GM12878 (cell line): ENCODE results near the gene POLN. TPM values are rescaled to one million over a fixed set of nuclear protein-coding genes. Genes with fewer than 3 reads are reported as not detected.

ENCODE experiments used
- ATAC-seq: fragments of 200-7000 bp; cut with Tn5 transposase; 3 replicates; pipeline ENCODE4 v1.9.1; 2020; ENCODE audit warnings: mild to moderate bottlenecking, moderate library complexity
- BruUV-seq: library from RNA; stranded (reverse); fragments of 400-500 nt; replicated peaks from 2 replicates; lab custom pipeline; 2021; lab: Mats Ljungman, UMichigan
- CTCF ChIA-PET: fragments of 300-600 bp; sonication (Branson Sonifier 250); formaldehyde crosslinking; extraction: SDS; loops from one replicate; lab custom pipeline; 2021; ENCODE audit warnings: inconsistent platforms; lab: Yijun Ruan, JAX
- POLR2A ChIA-PET: fragments of 350-600 bp; formaldehyde crosslinking; extraction: SDS; loops from one replicate; lab custom pipeline; 2021; ENCODE audit warnings: inconsistent platforms; lab: Charles Lee
- RAD21 ChIA-PET: fragments of 300-600 bp; sonication (Branson Sonifier 250); formaldehyde crosslinking; loops from one replicate; lab custom pipeline; 2023; ENCODE audit warnings: antibody characterized with exemption; ENCODE audit not compliant: unreplicated experiment; lab: Charles Lee
- SMC1A ChIA-PET: fragments of 300-600 bp; sonication (Branson Sonifier 250); formaldehyde crosslinking; loops from one replicate; lab custom pipeline; 2023; ENCODE audit not compliant: unreplicated experiment, uncharacterized antibody; lab: Charles Lee
- DNase-seq: peaks from one replicate; pipeline ENCODE4 v3.0.0-alpha.2; 2011; ENCODE audit warnings: low read depth, low spot score
- FAIRE-seq: peaks from 3 replicates; lab custom pipeline; 2011; peaks lifted over from hg19 to GRCh38; lab: Jason Lieb, UNC
- H2AFZ ChIP-seq: 2 replicates; pipeline ENCODE4 v1.6.0; 2011; ENCODE audit warnings: low read depth, low read length, control low read depth; ENCODE audit not compliant: control insufficient read depth
- H3K27ac ChIP-seq: 2 replicates; pipeline ENCODE4 v1.5.1; 2011; ENCODE audit warnings: control low read depth; ENCODE audit not compliant: control insufficient read depth, insufficient read depth
- H3K27me3 ChIP-seq, 2 experiments: replicated peaks in 1 of 2; 2 replicates each; pipeline versions ENCODE4 v1.6.0 to v1.6.1; 2011; ENCODE audit warnings: low read length in 1 of 2; ENCODE audit not compliant: control insufficient read depth in 2 of 2, insufficient read depth in 2 of 2
- H3K36me3 ChIP-seq, 2 experiments: 2 replicates each; pipeline ENCODE4 v1.5.1; 2011; ENCODE audit warnings: low read length in 1 of 2; ENCODE audit not compliant: control insufficient read depth in 2 of 2, insufficient read depth in 2 of 2
- H3K4me1 ChIP-seq: 2 replicates; pipeline ENCODE4 v1.6.1; 2011; ENCODE audit warnings: mild to moderate bottlenecking, low read length, moderate library complexity, mixed read lengths; ENCODE audit not compliant: control insufficient read depth, insufficient read depth
- H3K4me2 ChIP-seq: 2 replicates; pipeline ENCODE4 v1.6.0; 2011; ENCODE audit warnings: control low read depth; ENCODE audit not compliant: control insufficient read depth, insufficient read depth
- H3K4me3 ChIP-seq: fragments of 200-600 bp; sonication (generic); 2 replicates; pipeline ENCODE4 v1.5.1; 2016
- H3K79me2 ChIP-seq: 2 replicates; pipeline ENCODE4 v1.6.0; 2011; ENCODE audit warnings: low read length; ENCODE audit not compliant: control insufficient read depth, insufficient read depth
- H3K9ac ChIP-seq: 2 replicates; pipeline ENCODE4 v1.8.0; 2011; ENCODE audit warnings: low read length, control low read depth, mixed read lengths; ENCODE audit not compliant: control insufficient read depth, insufficient read depth
- H3K9me3 ChIP-seq: replicated peaks from 3 replicates; pipeline ENCODE4 v1.5.1; 2011; ENCODE audit warnings: mild to moderate bottlenecking, low read length; ENCODE audit not compliant: control insufficient read depth, insufficient read depth
- H4K20me1 ChIP-seq: 2 replicates; pipeline ENCODE4 v1.6.0; 2011; ENCODE audit not compliant: control insufficient read depth, insufficient read depth
- CHD4 ChIP-seq: fragments of 200-600 bp; sonication (generic); IDR thresholded peaks from 2 replicates; pipeline ENCODE4 v1.6.1; 2016; ENCODE audit warnings: mild to moderate bottlenecking
- EP300 ChIP-seq, 2 experiments: fragments of 150-350 bp in 1 of 2; IDR thresholded peaks; 2 replicates each; pipeline ENCODE4 v1.6.1; 2011 to 2012; ENCODE audit warnings: low read depth in 2 of 2, low read length in 2 of 2, borderline replicate concordance in 1 of 2, improper control_type of control experiment in 1 of 2, inconsistent platforms in 1 of 2; ENCODE audit not compliant: control insufficient read depth in 1 of 2
- IKZF1 ChIP-seq: fragments of 450-650 bp; conservative IDR thresholded peaks from 2 replicates; pipeline ENCODE4 v1.6.1; 2017; ENCODE audit warnings: antibody characterized with exemption, mild to moderate bottlenecking
- KLF5 ChIP-seq: fragments of 450-650 bp; IDR thresholded peaks from 2 replicates; pipeline ENCODE4 v1.6.1; 2014; ENCODE audit warnings: mild to moderate bottlenecking; ENCODE audit not compliant: partially characterized antibody
- NR2F1 ChIP-seq: fragments of 450-650 bp; conservative IDR thresholded peaks from 2 replicates; pipeline ENCODE4 v1.6.1; 2017; ENCODE audit warnings: mild to moderate bottlenecking
- RAD51 ChIP-seq: fragments of 450-650 bp; IDR thresholded peaks from 2 replicates; pipeline ENCODE4 v1.6.1; 2016; ENCODE audit warnings: moderate library complexity, mild to moderate bottlenecking, inconsistent platforms
- SIN3A ChIP-seq: IDR thresholded peaks from 2 replicates; pipeline ENCODE4 v1.6.1; 2012; ENCODE audit warnings: low read depth, low read length, improper control_type of control experiment
- SP1 ChIP-seq: IDR thresholded peaks from one replicate; pipeline ENCODE4 v1.6.1; 2011; ENCODE audit warnings: low read depth, low read length
- SPI1 ChIP-seq: IDR thresholded peaks from 2 replicates; pipeline ENCODE4 v1.6.1; 2011; ENCODE audit warnings: low read depth, mild to moderate bottlenecking, low read length, moderate library complexity, borderline replicate concordance; ENCODE audit not compliant: insufficient read depth
- STAT1 ChIP-seq: fragments of 450-650 bp; conservative IDR thresholded peaks from 2 replicates; pipeline ENCODE4 v1.6.1; 2014; ENCODE audit warnings: antibody characterized with exemption, mild to moderate bottlenecking
- ZNF274 ChIP-seq: IDR thresholded peaks from one replicate; pipeline ENCODE4 v1.8.0; 2011; ENCODE audit not compliant: insufficient read length, insufficient read depth
- ZSCAN29 ChIP-seq: fragments of 450-650 bp; IDR thresholded peaks from 2 replicates; pipeline ENCODE4 v1.6.1; 2017; ENCODE audit warnings: mild to moderate bottlenecking, moderate library complexity
- WGBS: methylation state at CpG from one replicate; pipeline ENCODE4 v1.1.6; 2016; ENCODE audit warnings: low lambda C conversion rate; ENCODE audit not compliant: insufficient replicate concordance, insufficient coverage; ENCODE audit errors: missing lambda C conversion rate; 5-methylcytosine and 5-hydroxymethylcytosine counted together
- in situ Hi-C: fragments of 300-500 bp; cut with MboI; formaldehyde crosslinking; loops from 9 replicates; pipeline ENCODE4 v1.14.3; 2018; ENCODE audit warnings: mixed read lengths
- intact Hi-C: fragments of 100-400 bp; cut with micrococcal nuclease; formaldehyde crosslinking; loops from one replicate; pipeline ENCODE4 v1.14.2; 2022; ENCODE audit not compliant: unreplicated experiment
- polyA plus RNA-seq, 11 experiments: library from polyadenylated mRNA; depleted of rRNA in 4 of 11; unstranded in 6 of 11; stranded (reverse) in 5 of 11; fragments of >200 nt; fragmentation: Nextera tagmentation in 4 of 11; fragmentation: Illumina TruSeq in 1 of 11; extraction: Ambion mirVana in 4 of 11; extraction: Trizol in 1 of 11; gene quantifications; 1 replicate in 1 of 11; 2 replicates in 10 of 11; pipeline versions ENCODE4 v1.2.1 to v1.2.3, GENCODE V29; 2011 to 2016; ENCODE audit warnings: inconsistent platforms in 2 of 11, missing spikeins in 2 of 11, low read depth in 1 of 11
- total RNA-seq, 4 experiments: library from RNA; depleted of rRNA in 3 of 4; stranded (reverse); fragments of >200 nt in 3 of 4; fragmentation: Illumina TruSeq in 1 of 4; extraction: Trizol in 1 of 4; gene quantifications; 2 replicates each; pipeline versions ENCODE4 v1.2.1 to v1.2.3, GENCODE V29; 2013 to 2021
- TF ChIP-seq, protein P1 (sequence below), 3 experiments: IDR thresholded peaks in 2 of 3; conservative IDR thresholded peaks in 1 of 3; 2 replicates each; pipeline ENCODE4 v1.5.1; 2011; ENCODE audit warnings: low read depth in 3 of 3, low read length in 3 of 3, mild to moderate bottlenecking in 3 of 3, control low read depth in 2 of 3, moderate library complexity in 2 of 3, inconsistent platforms in 1 of 3, mixed read lengths in 1 of 3; ENCODE audit not compliant: control insufficient read depth in 2 of 3, insufficient read depth in 1 of 3; ENCODE audit errors: extremely low read depth in 1 of 3
- TF ChIP-seq, protein P2 (sequence below): IDR thresholded peaks from 2 replicates; pipeline ENCODE4 v1.6.1; 2012; ENCODE audit warnings: low read depth, low read length, improper control_type of control experiment
- TF ChIP-seq, protein P3 (sequence below): IDR thresholded peaks from 2 replicates; pipeline ENCODE4 v1.6.1; 2012; ENCODE audit warnings: mild to moderate bottlenecking, low read depth, low read length

POLN gene
- total and polyA plus RNA-seq, 10 of the 15 experiments (the other 5 are each of a cell fraction or from before 2014, with no cell fraction given): 0.09 to 2.0 (median 0.95) TPM; not detected in 1

DNA sequence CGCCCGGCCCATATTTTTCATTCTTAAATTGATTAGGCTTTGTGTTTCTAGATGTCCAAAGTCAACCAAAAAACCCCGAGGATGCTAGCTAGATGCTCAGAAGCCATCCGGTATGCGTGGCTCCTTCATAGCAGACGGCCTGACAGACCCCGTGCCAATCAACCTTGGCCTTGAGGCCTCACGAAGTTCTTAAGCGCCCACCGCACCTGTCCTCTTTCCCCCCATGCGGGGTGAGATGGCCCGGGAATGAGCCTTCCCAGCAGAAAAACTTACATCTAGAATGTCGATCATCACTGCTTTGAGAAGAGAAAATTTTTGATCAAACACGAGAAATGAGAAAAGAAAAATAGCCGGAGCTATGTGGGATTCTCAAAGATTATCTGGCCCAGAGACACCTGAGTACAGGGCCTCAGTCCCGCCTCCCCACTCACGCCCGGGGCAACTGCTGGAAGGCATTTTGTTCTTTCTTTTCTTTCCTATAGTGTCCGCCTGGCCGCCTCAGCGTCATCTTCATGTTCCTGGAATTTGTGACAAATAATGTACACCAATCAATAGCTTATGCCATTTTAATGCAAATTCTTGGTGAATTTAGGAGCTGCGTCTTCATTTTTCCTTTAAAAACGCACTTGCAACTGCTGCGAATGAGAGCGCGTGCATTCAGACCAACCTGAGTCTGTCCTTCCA, 184.4 kb downstream of the POLN start (continued):
- TF ChIP-seq SP1 (no peak), KLF5 (no peak), IKZF1 (no peak), SPI1 (no peak), SIN3A (no peak)
- TF ChIP-seq, protein P1, sequence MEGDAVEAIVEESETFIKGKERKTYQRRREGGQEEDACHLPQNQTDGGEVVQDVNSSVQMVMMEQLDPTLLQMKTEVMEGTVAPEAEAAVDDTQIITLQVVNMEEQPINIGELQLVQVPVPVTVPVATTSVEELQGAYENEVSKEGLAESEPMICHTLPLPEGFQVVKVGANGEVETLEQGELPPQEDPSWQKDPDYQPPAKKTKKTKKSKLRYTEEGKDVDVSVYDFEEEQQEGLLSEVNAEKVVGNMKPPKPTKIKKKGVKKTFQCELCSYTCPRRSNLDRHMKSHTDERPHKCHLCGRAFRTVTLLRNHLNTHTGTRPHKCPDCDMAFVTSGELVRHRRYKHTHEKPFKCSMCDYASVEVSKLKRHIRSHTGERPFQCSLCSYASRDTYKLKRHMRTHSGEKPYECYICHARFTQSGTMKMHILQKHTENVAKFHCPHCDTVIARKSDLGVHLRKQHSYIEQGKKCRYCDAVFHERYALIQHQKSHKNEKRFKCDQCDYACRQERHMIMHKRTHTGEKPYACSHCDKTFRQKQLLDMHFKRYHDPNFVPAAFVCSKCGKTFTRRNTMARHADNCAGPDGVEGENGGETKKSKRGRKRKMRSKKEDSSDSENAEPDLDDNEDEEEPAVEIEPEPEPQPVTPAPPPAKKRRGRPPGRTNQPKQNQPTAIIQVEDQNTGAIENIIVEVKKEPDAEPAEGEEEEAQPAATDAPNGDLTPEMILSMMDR (IDR thresholded peaks at IDR 0.05 in 2 of 3, conservative IDR thresholded peaks at IDR 0.05 in 1 of 3; ENCODE audit: control insufficient read depth in 2 of 3, extremely low read depth in 1 of 3, insufficient read depth in 1 of 3, low read depth in 3 of 3, low read length in 3 of 3): no peak
- TF ChIP-seq, all 136 proteins: peak for 0

DNA sequence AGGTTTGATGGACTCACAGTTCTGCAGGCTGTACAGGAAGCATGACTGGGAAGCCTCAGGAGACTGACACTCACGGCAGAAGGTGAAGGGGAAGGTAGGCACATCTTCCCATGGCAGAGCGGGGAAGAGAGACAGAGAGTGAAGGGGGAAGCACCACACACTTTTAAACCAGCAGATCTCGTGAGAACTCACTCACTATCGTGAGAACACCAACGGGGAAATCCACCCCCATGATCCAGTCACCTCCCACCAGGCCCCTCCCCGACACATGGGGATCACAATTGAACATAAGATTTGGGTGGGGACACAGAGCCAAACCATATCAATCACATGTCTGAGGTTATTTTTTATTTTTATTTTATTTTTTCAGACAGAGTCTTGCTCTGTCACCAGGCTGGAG, 187.7 kb downstream of the POLN start:
- ChIA-PET POLR2A (no interaction called here), RAD21 (no interaction called here), SMC1A (no interaction called here), CTCF (no interaction called here)
- Histone ChIP-seq H3K4me2 (no peak overlapping the region), H4K20me1 (no peaks in the 10 kb centered on the region), H3K9me3 (no peaks in the 10 kb centered on the region), H3K4me1 (no peaks in the 10 kb centered on the region), H3K4me3 (no peak overlapping the region), H3K9ac (no peak overlapping the region), H3K36me3 (no peaks in the 10 kb centered on the region), H3K79me2 (no peaks in the 10 kb centered on the region), H2AFZ (no peak overlapping the region), H3K27ac (no peak overlapping the region), H3K27me3 (peaks cover 2 to 3% of the 10 kb centered on the region in 2 experiments; a peak in 2 of 4 replicates)
- ATAC-seq: no peak
- no peak for DNase-seq
- no peak for FAIRE-seq
- 43% methylated on average over 6 of the region's 6 CpGs for WGBS
- intact Hi-C loops: no loop called here
- no TSS peak for BruUV-seq
- in situ Hi-C loops: no loop called here
- TF ChIP-seq CHD4 (no peak), RAD51 (no peak), EP300 (IDR thresholded peaks at IDR 0.05; ENCODE audit: borderline replicate concordance in 1 of 2, control insufficient read depth in 1 of 2, low read depth in 2 of 2, low read length in 2 of 2) (no peak), STAT1 (no peak), NR2F1 (no peak), SIN3A (no peak), ZSCAN29 (no peak), ZNF274 (no peak)
- TF ChIP-seq, protein P2, sequence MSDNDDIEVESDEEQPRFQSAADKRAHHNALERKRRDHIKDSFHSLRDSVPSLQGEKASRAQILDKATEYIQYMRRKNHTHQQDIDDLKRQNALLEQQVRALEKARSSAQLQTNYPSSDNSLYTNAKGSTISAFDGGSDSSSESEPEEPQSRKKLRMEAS: no peak
- TF ChIP-seq, protein P3, sequence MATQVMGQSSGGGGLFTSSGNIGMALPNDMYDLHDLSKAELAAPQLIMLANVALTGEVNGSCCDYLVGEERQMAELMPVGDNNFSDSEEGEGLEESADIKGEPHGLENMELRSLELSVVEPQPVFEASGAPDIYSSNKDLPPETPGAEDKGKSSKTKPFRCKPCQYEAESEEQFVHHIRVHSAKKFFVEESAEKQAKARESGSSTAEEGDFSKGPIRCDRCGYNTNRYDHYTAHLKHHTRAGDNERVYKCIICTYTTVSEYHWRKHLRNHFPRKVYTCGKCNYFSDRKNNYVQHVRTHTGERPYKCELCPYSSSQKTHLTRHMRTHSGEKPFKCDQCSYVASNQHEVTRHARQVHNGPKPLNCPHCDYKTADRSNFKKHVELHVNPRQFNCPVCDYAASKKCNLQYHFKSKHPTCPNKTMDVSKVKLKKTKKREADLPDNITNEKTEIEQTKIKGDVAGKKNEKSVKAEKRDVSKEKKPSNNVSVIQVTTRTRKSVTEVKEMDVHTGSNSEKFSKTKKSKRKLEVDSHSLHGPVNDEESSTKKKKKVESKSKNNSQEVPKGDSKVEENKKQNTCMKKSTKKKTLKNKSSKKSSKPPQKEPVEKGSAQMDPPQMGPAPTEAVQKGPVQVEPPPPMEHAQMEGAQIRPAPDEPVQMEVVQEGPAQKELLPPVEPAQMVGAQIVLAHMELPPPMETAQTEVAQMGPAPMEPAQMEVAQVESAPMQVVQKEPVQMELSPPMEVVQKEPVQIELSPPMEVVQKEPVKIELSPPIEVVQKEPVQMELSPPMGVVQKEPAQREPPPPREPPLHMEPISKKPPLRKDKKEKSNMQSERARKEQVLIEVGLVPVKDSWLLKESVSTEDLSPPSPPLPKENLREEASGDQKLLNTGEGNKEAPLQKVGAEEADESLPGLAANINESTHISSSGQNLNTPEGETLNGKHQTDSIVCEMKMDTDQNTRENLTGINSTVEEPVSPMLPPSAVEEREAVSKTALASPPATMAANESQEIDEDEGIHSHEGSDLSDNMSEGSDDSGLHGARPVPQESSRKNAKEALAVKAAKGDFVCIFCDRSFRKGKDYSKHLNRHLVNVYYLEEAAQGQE: no peak
